Gastrocnemius medialis (tissue), 4 donors: ENCODE data around the gene TLX3. TPM values are rescaled to one million over a fixed set of nuclear protein-coding genes. Genes with fewer than 3 reads are reported as not detected.
"Not testable (repeated sequence)": the region's sequence is repeated elsewhere in the genome, so short reads cannot be mapped to it uniquely, and the experiment has no call there.

Source experiments
- ATAC-seq, 2 donors: fragments of 150-250 bp; one replicate each; pipeline ENCODE4 v1.9.1; 2016
- DNase-seq, 2 donors: peaks; one replicate each; pipeline ENCODE4 v3.0.0-alpha.2; 2019
- H3K27ac ChIP-seq, 4 donors: fragments of 200-600 bp; sonication (generic); 1 replicate in 1 of 4; 2 replicates in 3 of 4; pipeline ENCODE4 v1.5.1; 2016 to 2018; ENCODE audit warnings: mild to moderate bottlenecking in 2 of 4, moderate library complexity in 1 of 4
- H3K27me3 ChIP-seq, 3 donors: fragments of 200-600 bp; sonication (generic) in 2 of 3; 1 replicate in 1 of 3; 2 replicates in 2 of 3; pipeline versions ENCODE4 v1.5.1 to v1.6.0; 2016 to 2019; ENCODE audit warnings: mild to moderate bottlenecking in 1 of 3, moderate library complexity in 1 of 3
- H3K36me3 ChIP-seq, 2 donors: fragments of 200-600 bp; sonication (generic) in 1 of 2; one replicate each; pipeline ENCODE4 v1.5.1; 2017 to 2018
- H3K4me1 ChIP-seq, 2 donors: fragments of 200-600 bp; sonication (generic) in 1 of 2; one replicate each; pipeline ENCODE4 v1.5.1; 2016 to 2017; ENCODE audit warnings: mild to moderate bottlenecking in 2 of 2
- H3K4me3 ChIP-seq, 4 donors: fragments of 200-600 bp; sonication (generic) in 3 of 4; 1 replicate in 1 of 4; 2 replicates in 3 of 4; pipeline ENCODE4 v1.5.1; 2016 to 2019; ENCODE audit warnings: mild to moderate bottlenecking in 2 of 4
- H3K9me3 ChIP-seq, 3 donors: fragments of 200-600 bp; sonication (generic) in 2 of 3; 1 replicate in 1 of 3; 2 replicates in 2 of 3; pipeline ENCODE4 v1.5.1; 2016 to 2019
- CTCF ChIP-seq, 5 experiments: fragments of 450-650 bp in 3 of 5; fragments of 200-600 bp in 2 of 5; sonication (generic) in 2 of 5; IDR thresholded peaks in 4 of 5; conservative IDR thresholded peaks in 1 of 5; 1 replicate in 4 of 5; 2 replicates in 1 of 5; pipeline ENCODE4 v1.5.1; 2016 to 2019; ENCODE audit warnings: antibody characterized with exemption in 5 of 5, mild to moderate bottlenecking in 3 of 5, moderate library complexity in 3 of 5
- POLR2A ChIP-seq, 2 donors: fragments of 450-650 bp; IDR thresholded peaks; one replicate each; pipeline ENCODE4 v1.6.1; 2017; ENCODE audit warnings: antibody characterized with exemption in 2 of 2, mild to moderate bottlenecking in 2 of 2, moderate library complexity in 2 of 2
- in situ Hi-C, 4 donors: fragments of 200-750 bp; cut with MboI; loops; one replicate each; pipeline versions ENCODE4 v1.15.0 to v1.8.0; 2017; ENCODE audit warnings: low sequenced_read_pairs in 4 of 4
- intact Hi-C: fragments of 100-400 bp; cut with DNase I; formaldehyde crosslinking; loops from one replicate; pipeline ENCODE4 v1.15.1; 2023; ENCODE audit warnings: low total_unique reads
- total RNA-seq, 4 donors: library from RNA; depleted of rRNA; stranded (reverse); fragments of >200 nt; gene quantifications; one replicate each; pipeline versions ENCODE4 v1.1.0 to v1.2.3, GENCODE V29; 2016

The TLX3 gene
- total RNA-seq, 4 donors from 2014 or later: not detected

DNA sequence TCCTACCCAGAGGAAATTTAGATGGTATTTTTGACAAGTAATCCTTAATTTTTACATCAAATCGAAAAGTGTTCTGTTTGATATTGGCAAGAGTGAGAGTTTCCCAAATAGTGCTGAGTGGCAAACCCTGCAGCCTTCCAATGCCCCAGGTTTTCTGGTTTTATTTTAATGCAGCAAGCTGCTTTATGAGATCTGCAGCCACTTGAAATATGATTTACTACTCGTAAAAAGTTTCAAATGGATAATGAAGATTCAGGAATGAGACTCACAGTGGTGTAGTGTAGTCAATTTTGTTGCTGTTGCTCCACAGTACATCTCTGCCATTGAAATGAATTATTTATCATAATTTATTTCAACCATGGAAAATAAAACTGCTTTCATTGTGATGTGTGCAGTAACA, 23.6 kb upstream of the TLX3 start:
- ATAC-seq (no peak), DNase-seq (no peak)
- no peak overlapping the region for H3K4me3 ChIP-seq
- H3K27me3 ChIP-seq: no peaks in the 10 kb centered on the region
- TF ChIP-seq POLR2A (IDR thresholded peaks at IDR 0.05) (no peak), CTCF (IDR thresholded peaks at IDR 0.05 in 4 of 5, conservative IDR thresholded peaks at IDR 0.05 in 1 of 5) (no peak)
- no peak overlapping the region for H3K27ac ChIP-seq
- no peaks in the 10 kb centered on the region for H3K36me3 ChIP-seq
- in situ Hi-C loops: no loop called here
- no peaks in the 10 kb centered on the region for H3K9me3 ChIP-seq
- intact Hi-C loops: no loop called here
- no peaks in the 10 kb centered on the region for H3K4me1 ChIP-seq

GRCh38 chr5:171288066-171288465, 21.0 kb upstream of the TLX3 start:
- in situ Hi-C loops: no loop called here
- Histone ChIP-seq H3K36me3 (no peaks in the 10 kb centered on the region), H3K4me3 (no peak overlapping the region), H3K27me3 (no peaks in the 10 kb centered on the region), H3K9me3 (no peaks in the 10 kb centered on the region), H3K4me1 (no peaks in the 10 kb centered on the region), H3K27ac (no peak overlapping the region)
- TF ChIP-seq CTCF (IDR thresholded peaks at IDR 0.05 in 4 of 5, conservative IDR thresholded peaks at IDR 0.05 in 1 of 5) (no peak), POLR2A (IDR thresholded peaks at IDR 0.05) (no peak)
- intact Hi-C loops: no loop called here
- no peak for ATAC-seq
- DNase-seq: no peak

DNA sequence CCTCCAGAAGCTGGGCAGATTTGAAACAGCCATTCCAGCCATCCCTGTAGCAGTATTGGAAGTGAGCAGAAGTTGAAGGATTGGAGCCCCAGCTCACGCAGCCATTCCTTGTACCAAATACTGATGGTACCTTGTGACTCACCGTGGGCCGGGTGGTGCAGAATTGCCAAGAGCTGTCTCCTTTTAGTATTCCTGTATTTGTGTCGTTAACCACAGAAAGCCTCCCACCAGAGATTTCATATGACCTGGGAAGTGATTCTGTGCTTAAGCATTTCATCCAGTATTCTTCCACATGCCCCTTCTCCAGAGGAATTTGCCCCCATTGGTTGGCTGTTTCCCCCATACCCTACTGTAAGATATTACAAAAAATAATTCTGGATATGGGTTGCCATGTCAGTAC, 17.7 kb upstream of the TLX3 start:
- Histone ChIP-seq H3K4me3 (no peak overlapping the region), H3K4me1 (no peaks in the 10 kb centered on the region), H3K27me3 (no peaks in the 10 kb centered on the region), H3K27ac (no peak overlapping the region), H3K36me3 (no peaks in the 10 kb centered on the region), H3K9me3 (no peaks in the 10 kb centered on the region)
- DNase-seq (no peak), ATAC-seq (no peak)
- TF ChIP-seq CTCF (IDR thresholded peaks at IDR 0.05 in 4 of 5, conservative IDR thresholded peaks at IDR 0.05 in 1 of 5): no peak
- TF ChIP-seq POLR2A (IDR thresholded peaks at IDR 0.05): no peak
- intact Hi-C loops (no loop called here), in situ Hi-C loops (no loop called here)

DNA sequence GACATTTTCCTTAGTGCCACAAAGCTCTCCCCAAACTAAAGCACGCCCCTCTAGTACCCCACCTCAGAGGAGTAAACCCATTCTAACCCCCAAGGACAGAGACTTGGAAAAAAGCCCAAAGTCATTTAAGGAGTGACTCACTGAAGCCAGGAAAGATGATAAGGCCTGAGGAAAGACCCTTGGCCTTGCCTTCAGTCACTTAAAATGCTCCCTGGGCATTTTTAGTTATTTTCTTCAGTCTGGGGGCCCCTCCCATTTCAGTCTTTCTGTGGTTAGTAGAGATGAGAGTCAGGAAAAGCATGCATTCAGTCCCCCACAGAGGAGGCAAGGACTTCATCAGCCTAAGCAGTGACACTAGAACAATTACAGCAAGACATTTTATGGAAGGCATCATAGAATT, 13.7 kb upstream of the TLX3 start:
- H3K27ac ChIP-seq: no peak overlapping the region
- DNase-seq: no peak
- H3K27me3 ChIP-seq: no peaks in the 10 kb centered on the region
- TF ChIP-seq CTCF (IDR thresholded peaks at IDR 0.05 in 4 of 5, conservative IDR thresholded peaks at IDR 0.05 in 1 of 5) (no peak), POLR2A (IDR thresholded peaks at IDR 0.05) (no peak)
- ATAC-seq: no peak
- no peaks in the 10 kb centered on the region for H3K9me3 ChIP-seq
- no peak overlapping the region for H3K4me3 ChIP-seq
- no peaks in the 10 kb centered on the region for H3K36me3 ChIP-seq
- intact Hi-C loops: no loop called here
- in situ Hi-C loops: no loop called here
- no peaks in the 10 kb centered on the region for H3K4me1 ChIP-seq

DNA sequence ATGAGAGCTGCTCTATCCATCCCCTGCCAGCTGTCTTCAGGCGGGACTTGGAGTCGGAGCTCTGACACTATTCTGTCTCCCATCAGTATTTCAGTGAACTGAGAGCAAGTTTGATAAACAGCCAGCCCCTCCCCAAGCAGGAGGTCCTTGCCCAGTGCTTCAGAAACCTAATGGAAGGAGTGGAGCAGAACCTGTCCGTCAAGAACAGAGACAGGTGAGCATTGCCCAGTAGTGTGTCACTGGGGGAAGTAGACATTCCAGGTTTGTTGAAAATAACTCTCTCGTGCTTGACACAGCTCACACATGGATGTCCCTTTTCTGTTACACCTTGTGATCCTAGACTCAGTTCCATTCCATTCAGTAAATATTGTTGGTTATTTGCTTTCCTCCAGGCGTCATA, 13.2 kb upstream of the TLX3 start:
- Histone ChIP-seq H3K27ac (no peak overlapping the region), H3K4me1 (no peaks in the 10 kb centered on the region), H3K36me3 (no peaks in the 10 kb centered on the region), H3K9me3 (no peaks in the 10 kb centered on the region), H3K4me3 (no peak overlapping the region), H3K27me3 (no peaks in the 10 kb centered on the region)
- TF ChIP-seq POLR2A (IDR thresholded peaks at IDR 0.05): no peak
- TF ChIP-seq CTCF (IDR thresholded peaks at IDR 0.05 in 4 of 5, conservative IDR thresholded peaks at IDR 0.05 in 1 of 5): no peak
- in situ Hi-C loops: no loop called here
- no peak for DNase-seq
- ATAC-seq: no peak
- intact Hi-C loops: no loop called here

DNA sequence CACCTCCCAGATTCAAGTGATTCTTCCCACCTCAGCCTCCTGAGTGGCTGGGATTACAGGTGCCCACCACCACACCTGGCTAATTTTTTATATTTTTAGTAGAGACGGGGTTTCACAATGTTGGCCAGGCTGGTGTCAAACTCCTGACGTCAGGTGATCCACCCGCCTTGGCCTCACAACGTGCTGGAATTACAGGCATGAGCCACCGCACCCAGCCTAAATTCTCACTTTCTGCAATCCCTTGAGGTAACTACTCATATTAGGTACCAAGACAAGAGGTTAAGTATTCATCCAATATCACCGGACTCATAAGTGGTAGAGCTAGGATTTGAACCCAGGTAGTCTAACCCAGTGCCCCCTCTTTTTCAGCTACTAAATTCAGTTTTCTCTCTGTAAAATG, 11.1 kb upstream of the TLX3 start:
- intact Hi-C loops, in situ Hi-C loops, H3K36me3 ChIP-seq, H3K4me1 ChIP-seq, H3K27me3 ChIP-seq, H3K9me3 ChIP-seq, H3K27ac ChIP-seq, DNase-seq, H3K4me3 ChIP-seq, ATAC-seq: not testable (repeated sequence)
